HEK293 (cell line): Measurements from ENCODE around the gene GPR4.

Experiments
- CTCF ChIA-PET: fragments of 350-600 bp; formaldehyde crosslinking; extraction: SDS; loops from one replicate; lab custom pipeline; 2021; ENCODE audit warnings: antibody characterized with exemption; lab: Yijun Ruan, JAX
- POLR2A ChIA-PET: fragments of 300-600 bp; formaldehyde crosslinking; extraction: SDS; loops from one replicate; lab custom pipeline; 2020; ENCODE audit warnings: antibody characterized with exemption, inconsistent platforms; lab: Yijun Ruan, JAX
- H3K27ac ChIP-seq: fragments of 200-500 bp; sonication (Bioruptor generic); 2 replicates; pipeline ENCODE4 v1.5.1; 2014; ENCODE audit warnings: low read depth, low read length, control low read depth, inconsistent platforms; ENCODE audit errors: extremely low read depth
- H3K36me3 ChIP-seq, 2 experiments: fragments of 200-500 bp in 1 of 2; sonication (Bioruptor generic) in 1 of 2; 1 replicate in 1 of 2; 2 replicates in 1 of 2; pipeline ENCODE4 v1.5.1; 2014 to 2017; ENCODE audit warnings: inconsistent platforms in 2 of 2, low read length in 2 of 2; ENCODE audit not compliant: control insufficient read depth in 2 of 2, insufficient read depth in 1 of 2
- H3K4me1 ChIP-seq: fragments of 200-500 bp; sonication (Bioruptor generic); 2 replicates; pipeline ENCODE4 v1.5.1; 2014; ENCODE audit warnings: mild to moderate bottlenecking, low read length, inconsistent platforms; ENCODE audit not compliant: control insufficient read depth, insufficient read depth
- H3K4me3 ChIP-seq: 2 replicates; pipeline ENCODE4 v1.5.1; 2011; ENCODE audit warnings: low read depth, mild to moderate bottlenecking, control low read depth, low read length, moderate library complexity
- H3K9me3 ChIP-seq: fragments of 200-500 bp; sonication (Bioruptor generic); 2 replicates; pipeline ENCODE4 v1.5.1; 2014; ENCODE audit warnings: low read depth, low read length, inconsistent platforms; ENCODE audit not compliant: control insufficient read depth, insufficient read depth
- ATF2 ChIP-seq: fragments of 450-650 bp; formaldehyde crosslinking; IDR thresholded peaks from 2 replicates; pipeline ENCODE4 v1.5.1; 2016; ENCODE audit warnings: missing biosample characterization, missing genetic modification characterization, low read depth
- HOXC10 ChIP-seq: sonication (generic); formaldehyde crosslinking; IDR thresholded peaks from 2 replicates; pipeline ENCODE4 v1.8.1; 2023; ENCODE audit warnings: mild to moderate bottlenecking, missing genetic modification reagents
- KLF1 ChIP-seq: fragments of 450-650 bp; formaldehyde crosslinking; IDR thresholded peaks from 2 replicates; pipeline ENCODE4 v1.5.1; 2016; ENCODE audit warnings: missing biosample characterization, missing genetic modification characterization
- KLF16 ChIP-seq: fragments of 450-650 bp; formaldehyde crosslinking; IDR thresholded peaks from 2 replicates; pipeline ENCODE4 v1.5.1; 2017; ENCODE audit warnings: missing biosample characterization, missing genetic modification characterization
- KLF8 ChIP-seq: fragments of 450-650 bp; formaldehyde crosslinking; IDR thresholded peaks from 2 replicates; pipeline ENCODE4 v1.5.1; 2016; ENCODE audit warnings: missing biosample characterization, missing genetic modification characterization
- KLF9 ChIP-seq: fragments of 450-650 bp; formaldehyde crosslinking; IDR thresholded peaks from 2 replicates; pipeline ENCODE4 v1.5.1; 2016; ENCODE audit warnings: missing biosample characterization, missing genetic modification characterization, low read depth
- PATZ1 ChIP-seq: fragments of 450-650 bp; formaldehyde crosslinking; IDR thresholded peaks from 2 replicates; pipeline ENCODE4 v1.5.1; 2016; ENCODE audit warnings: missing biosample characterization, missing genetic modification characterization
- PRDM2 ChIP-seq: fragments of 450-650 bp; formaldehyde crosslinking; IDR thresholded peaks from 2 replicates; pipeline ENCODE4 v1.5.1; 2016; ENCODE audit warnings: missing biosample characterization, missing genetic modification characterization, borderline replicate concordance
- RBAK ChIP-seq: fragments of 450-650 bp; formaldehyde crosslinking; IDR thresholded peaks from 2 replicates; pipeline ENCODE4 v1.5.1; 2016; ENCODE audit warnings: missing biosample characterization, missing genetic modification characterization
- SP3 ChIP-seq: fragments of 450-650 bp; formaldehyde crosslinking; IDR thresholded peaks from 2 replicates; pipeline ENCODE4 v1.5.1; 2016; ENCODE audit warnings: missing biosample characterization, missing genetic modification characterization
- ZBTB1 ChIP-seq: fragments of 450-650 bp; formaldehyde crosslinking; IDR thresholded peaks from 2 replicates; pipeline ENCODE4 v1.5.1; 2016; ENCODE audit warnings: missing biosample characterization, missing genetic modification characterization
- ZIC2 ChIP-seq: fragments of 450-650 bp; formaldehyde crosslinking; IDR thresholded peaks from 2 replicates; pipeline ENCODE4 v1.5.1; 2016; ENCODE audit warnings: missing biosample characterization, missing genetic modification characterization
- ZNF138 ChIP-seq: fragments of 450-650 bp; formaldehyde crosslinking; IDR thresholded peaks from 2 replicates; pipeline ENCODE4 v1.5.1; 2016; ENCODE audit warnings: missing biosample characterization, missing genetic modification characterization, borderline replicate concordance
- ZNF140 ChIP-seq: fragments of 450-650 bp; formaldehyde crosslinking; IDR thresholded peaks from 2 replicates; pipeline ENCODE4 v1.5.1; 2016; ENCODE audit warnings: missing biosample characterization, missing genetic modification characterization
- ZNF18 ChIP-seq: fragments of 450-650 bp; formaldehyde crosslinking; IDR thresholded peaks from 2 replicates; pipeline ENCODE4 v1.5.1; 2016; ENCODE audit warnings: missing biosample characterization, missing genetic modification characterization
- ZNF366 ChIP-seq: fragments of 450-650 bp; formaldehyde crosslinking; conservative IDR thresholded peaks from 2 replicates; pipeline ENCODE4 v1.5.1; 2016; ENCODE audit warnings: missing biosample characterization, missing genetic modification characterization
- ZNF404 ChIP-seq: fragments of 450-650 bp; formaldehyde crosslinking; IDR thresholded peaks from 2 replicates; pipeline ENCODE4 v1.5.1; 2017; ENCODE audit warnings: missing biosample characterization, missing genetic modification characterization
- ZNF426 ChIP-seq: fragments of 450-650 bp; formaldehyde crosslinking; IDR thresholded peaks from 2 replicates; pipeline ENCODE4 v1.5.1; 2017; ENCODE audit warnings: missing biosample characterization, missing genetic modification characterization, mild to moderate bottlenecking, inconsistent platforms, moderate library complexity
- ZNF433 ChIP-seq: fragments of 450-650 bp; formaldehyde crosslinking; IDR thresholded peaks from 2 replicates; pipeline ENCODE4 v1.5.1; 2016; ENCODE audit warnings: missing biosample characterization, missing genetic modification characterization, low read depth
- ZNF571 ChIP-seq: fragments of 450-650 bp; formaldehyde crosslinking; IDR thresholded peaks from 2 replicates; pipeline ENCODE4 v1.5.0; 2017; ENCODE audit warnings: missing biosample characterization, missing genetic modification characterization
- ZNF585B ChIP-seq: fragments of 450-650 bp; formaldehyde crosslinking; IDR thresholded peaks from 2 replicates; pipeline ENCODE4 v1.5.1; 2016; ENCODE audit warnings: missing biosample characterization, missing genetic modification characterization
- ZNF621 ChIP-seq: fragments of 450-650 bp; formaldehyde crosslinking; IDR thresholded peaks from 2 replicates; pipeline ENCODE4 v1.5.1; 2017; ENCODE audit warnings: missing biosample characterization, missing genetic modification characterization
- ZNF658 ChIP-seq: fragments of 450-650 bp; formaldehyde crosslinking; IDR thresholded peaks from 2 replicates; pipeline ENCODE4; 2016; ENCODE audit warnings: missing biosample characterization, missing genetic modification characterization
- ZNF830 ChIP-seq: fragments of 450-650 bp; IDR thresholded peaks from 2 replicates; pipeline ENCODE4 v1.5.0; 2018; ENCODE audit warnings: missing biosample characterization, missing genetic modification characterization, low read depth, mild to moderate bottlenecking, moderate library complexity
- TF ChIP-seq, protein P1 (sequence below): fragments of 450-650 bp; formaldehyde crosslinking; IDR thresholded peaks from 2 replicates; pipeline ENCODE4 v1.5.1; 2016; ENCODE audit warnings: missing biosample characterization, missing genetic modification characterization
- TF ChIP-seq, protein P2 (sequence below): fragments of 450-650 bp; formaldehyde crosslinking; IDR thresholded peaks from 2 replicates; pipeline ENCODE4 v1.5.1; 2017; ENCODE audit warnings: missing biosample characterization, missing genetic modification characterization

GPR4 gene

GRCh38 chr19:45640849-45641273, 38.8 kb upstream of the GPR4 start:
- H3K36me3 ChIP-seq, result no peaks in the 10 kb centered on the region; a peak in 1 of 3 replicates
- peaks cover 15% of the 10 kb centered on the region for H3K4me1 ChIP-seq
- H3K9me3 ChIP-seq, result no peaks in the 10 kb centered on the region
- no peak overlapping the region; the same call in 1 of the 2 replicates for H3K4me3 ChIP-seq
- POLR2A ChIA-PET, result interaction anchor here (0.5 to 2.2 kb wide), 19 partner anchors 9 to 200 kb away, joined by 3 to 38 read pairs (median 4); partner anchors contain the start of genes FOSB, OPA3, QPCTL and RTN2
- no peak overlapping the region for H3K27ac ChIP-seq
- CTCF ChIA-PET, result interaction anchor here (0.7 to 7.8 kb wide), 24 partner anchors 9 to 238 kb away, joined by 3 to 155 read pairs (median 20); partner anchors contain the start of genes GPR4, RTN2 and VASP
- TF ChIP-seq HOXC10 (CRISPR knock-in tag), result no peak
- TF ChIP-seq ZBTB1 (tag by site-specific recombination), result no peak
- no peak for TF ChIP-seq ZNF658 (tag by site-specific recombination)
- TF ChIP-seq ZNF585B (tag by site-specific recombination), result no peak
- no peak for TF ChIP-seq PRDM2 (tag by site-specific recombination)
- TF ChIP-seq ZNF18 (tag by site-specific recombination), result no peak
- peak; percentile 88 for TF ChIP-seq KLF8 (tag by site-specific recombination)
- no peak for TF ChIP-seq ZNF140 (tag by site-specific recombination)
- no peak for TF ChIP-seq RBAK
- no peak for TF ChIP-seq ZNF138 (tag by site-specific recombination)
- peak; percentile 95 for TF ChIP-seq KLF9 (tag by site-specific recombination)
- TF ChIP-seq PATZ1 (tag by site-specific recombination), result no peak
- peak; percentile 92 for TF ChIP-seq KLF1 (tag by site-specific recombination)
- no peak for TF ChIP-seq ZNF571 (tag by site-specific recombination)
- TF ChIP-seq ZNF621 (tag by site-specific recombination), result no peak
- no peak for TF ChIP-seq ZNF404
- TF ChIP-seq ZNF426 (tag by site-specific recombination), result no peak
- TF ChIP-seq ZNF830 (tag by site-specific recombination), result no peak
- TF ChIP-seq KLF16, result 0 out of 2 replicates have a peak, but pooled peaks have one; percentile 10
- TF ChIP-seq ZNF366 (tag by site-specific recombination), result 0 out of 2 replicates have a peak, but pooled peaks have one; percentile 44
- TF ChIP-seq ZNF433 (tag by site-specific recombination), result no peak
- peak; percentile 91; the same call in 1 of the 2 replicates for TF ChIP-seq SP3
- TF ChIP-seq, protein P1, sequence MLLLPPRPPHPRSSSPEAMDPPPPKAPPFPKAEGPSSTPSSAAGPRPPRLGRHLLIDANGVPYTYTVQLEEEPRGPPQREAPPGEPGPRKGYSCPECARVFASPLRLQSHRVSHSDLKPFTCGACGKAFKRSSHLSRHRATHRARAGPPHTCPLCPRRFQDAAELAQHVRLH, result no peak
- TF ChIP-seq, protein P2, sequence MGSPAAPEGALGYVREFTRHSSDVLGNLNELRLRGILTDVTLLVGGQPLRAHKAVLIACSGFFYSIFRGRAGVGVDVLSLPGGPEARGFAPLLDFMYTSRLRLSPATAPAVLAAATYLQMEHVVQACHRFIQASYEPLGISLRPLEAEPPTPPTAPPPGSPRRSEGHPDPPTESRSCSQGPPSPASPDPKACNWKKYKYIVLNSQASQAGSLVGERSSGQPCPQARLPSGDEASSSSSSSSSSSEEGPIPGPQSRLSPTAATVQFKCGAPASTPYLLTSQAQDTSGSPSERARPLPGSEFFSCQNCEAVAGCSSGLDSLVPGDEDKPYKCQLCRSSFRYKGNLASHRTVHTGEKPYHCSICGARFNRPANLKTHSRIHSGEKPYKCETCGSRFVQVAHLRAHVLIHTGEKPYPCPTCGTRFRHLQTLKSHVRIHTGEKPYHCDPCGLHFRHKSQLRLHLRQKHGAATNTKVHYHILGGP (tag by site-specific recombination), result no peak
- TF ChIP-seq ATF2 (tag by site-specific recombination), result no peak
- no peak for TF ChIP-seq ZIC2 (tag by site-specific recombination)
